Measurements from ENCODE around the gene TMEM30B. TPM values are rescaled to one million over a fixed set of nuclear protein-coding genes. Genes with fewer than 3 reads are reported as not detected.

Gene TMEM30B
- total and polyA plus RNA-seq, 2 of the 13 experiments (the other 11 are each of a cell fraction or from before 2014, with no cell fraction given): not detected

DNA sequence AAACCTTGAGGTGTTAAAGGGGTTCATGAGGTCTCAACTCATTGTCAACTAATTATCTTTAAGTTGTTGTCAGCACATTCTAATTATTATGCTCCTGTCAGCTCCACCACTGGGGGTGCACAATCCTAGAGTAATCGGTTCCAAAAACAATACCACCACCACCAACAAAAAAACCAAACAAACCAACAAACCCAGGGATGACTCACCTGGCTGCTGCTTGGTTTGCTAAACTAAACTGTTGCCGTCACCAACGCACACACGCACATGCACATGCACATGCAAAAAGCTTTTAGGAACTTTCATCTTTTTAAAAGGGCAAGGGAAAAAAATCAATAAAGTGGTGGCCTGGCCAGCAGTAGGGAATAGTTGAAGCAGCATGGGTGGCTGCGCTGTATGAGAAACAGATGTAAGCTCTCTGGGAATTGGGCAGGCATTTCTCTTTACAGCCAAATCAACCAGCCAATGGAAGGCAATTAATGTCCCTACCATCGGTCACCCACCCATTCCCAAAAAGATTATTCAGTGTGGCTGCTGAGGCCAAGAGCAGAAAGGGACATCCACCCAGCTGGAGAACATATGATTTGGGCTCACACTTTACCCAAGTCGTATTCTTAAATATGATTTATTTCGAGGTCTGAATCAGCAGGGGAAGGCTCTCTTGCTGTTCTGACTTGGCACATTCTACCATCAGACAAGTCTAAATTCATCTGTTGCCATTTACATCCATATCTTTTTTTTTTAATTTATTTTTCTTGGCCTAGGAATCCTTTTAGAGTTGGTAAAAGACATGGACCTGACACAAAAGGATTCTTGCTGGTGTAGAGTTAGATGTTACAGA, 20.0 kb downstream of the TMEM30B start (continued):
- no peak for TF ChIP-seq SMYD3 (CRISPR knock-in tag; IDR thresholded peaks at IDR 0.05)
- TF ChIP-seq GTF2F1 (IDR thresholded peaks at IDR 0.05; ENCODE audit: low read length): no peak

GRCh38 chr14:61258985-61259384, 22.2 kb downstream of the TMEM30B start:
- FAIRE-seq (no peak), ATAC-seq (no peak), DNase-seq (ENCODE audit: low spot score) (no peak)
- H3K79me2 ChIP-seq (ENCODE audit: insufficient read depth, low read length): no peaks in the 10 kb centered on the region
- no peak overlapping the region for H3K4me2 ChIP-seq (ENCODE audit: low read depth, low read length)
- intact Hi-C loops (cut with micrococcal nuclease; ENCODE audit: unreplicated experiment): no loop called here
- H3K9ac ChIP-seq (ENCODE audit: insufficient read depth, low read depth, low read length): no peak overlapping the region
- no peaks in the 10 kb centered on the region for H4K20me1 ChIP-seq (ENCODE audit: insufficient read depth, low read length)
- no peak overlapping the region for H3K27ac ChIP-seq (ENCODE audit: extremely low read length, insufficient read depth, low read length)
- BruUV-seq (replicated peaks): no TSS peak
- H3K36me3 ChIP-seq (replicated peaks in 1 of 2; ENCODE audit: control insufficient read depth in 1 of 2, insufficient read depth in 2 of 2, low read length in 2 of 2): no peaks in the 10 kb centered on the region
- WGBS (ENCODE audit: low lambda C conversion rate): 18% methylated on average over 4 of the region's 4 CpGs
- peak overlapping the region; percentile 19 for H2AFZ ChIP-seq (ENCODE audit: low read length)
- no peaks in the 10 kb centered on the region; a peak in 1 of 5 replicates for H3K27me3 ChIP-seq (ENCODE audit: control insufficient read depth in 1 of 2, insufficient read depth in 2 of 2, low read length in 2 of 2)
- peaks cover 24% of the 10 kb centered on the region for H3K4me1 ChIP-seq (ENCODE audit: insufficient read depth, low read length)
- ChIA-PET CTCF (ENCODE audit: low intra/inter-chr PET ratio, low total read pairs) (no interaction called here), POLR2A (no interaction called here)
- no peaks in the 10 kb centered on the region for H3K9me3 ChIP-seq (ENCODE audit: low read length)
- in situ Hi-C loops (cut with HindIII; ENCODE audit: extremely low pct_ligation_motif_present, low pct_unique_long_range_greater_than_20kb): loop anchor here (10.0 kb wide), 2 partner anchors 634 to 914 kb away; no protein-coding TSS in a partner anchor
- H3K4me3 ChIP-seq (replicated peaks in 1 of 3; ENCODE audit: insufficient read depth in 1 of 3, low read depth in 2 of 3, low read length in 3 of 3): no peak overlapping the region
- no peak for TF ChIP-seq ZNF674 (CRISPR knock-in tag; IDR thresholded peaks at IDR 0.05; ENCODE audit: low read depth)

DNA sequence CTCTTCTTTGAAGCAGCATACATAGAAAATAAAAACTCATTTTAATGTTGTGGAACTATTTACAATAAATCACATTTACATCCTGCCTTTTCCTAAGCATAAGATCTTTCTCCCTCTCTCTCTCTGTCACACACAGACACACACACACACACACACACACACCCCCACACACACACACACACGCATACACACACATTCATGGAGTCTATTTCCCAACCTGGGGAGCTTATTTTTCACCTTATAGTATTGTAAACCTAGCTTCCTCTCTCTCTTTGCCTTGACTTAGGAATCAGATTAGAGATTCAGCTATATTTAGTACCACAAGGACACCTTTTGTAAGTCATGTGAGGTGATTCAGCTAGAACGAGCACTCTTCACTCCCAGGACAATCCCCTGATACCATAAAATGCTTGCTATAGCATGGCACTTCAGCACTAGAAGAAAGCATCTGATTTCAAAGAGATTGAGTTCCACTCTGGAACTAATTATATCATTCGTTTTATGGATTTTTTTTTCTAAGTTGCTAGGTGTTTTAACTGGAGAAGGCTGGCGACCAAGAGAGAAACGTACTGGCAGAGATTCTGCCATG, 23.6 kb downstream of the TMEM30B start:
- in situ Hi-C loops (cut with HindIII; ENCODE audit: extremely low pct_ligation_motif_present, low pct_unique_long_range_greater_than_20kb) (loop anchor here (10.0 kb wide), 2 partner anchors 633 to 913 kb away; no protein-coding TSS in a partner anchor), intact Hi-C loops (cut with micrococcal nuclease; ENCODE audit: unreplicated experiment) (no loop called here)
- FAIRE-seq: no peak
- POLR2A ChIA-PET: no interaction called here
- WGBS (ENCODE audit: low lambda C conversion rate): 45% methylated on average over 5 of the region's 5 CpGs
- Histone ChIP-seq H3K27ac (ENCODE audit: extremely low read length, insufficient read depth, low read length) (no peak overlapping the region), H3K79me2 (ENCODE audit: insufficient read depth, low read length) (no peaks in the 10 kb centered on the region), H3K36me3 (replicated peaks in 1 of 2; ENCODE audit: control insufficient read depth in 1 of 2, insufficient read depth in 2 of 2, low read length in 2 of 2) (no peaks in the 10 kb centered on the region), H3K9me3 (ENCODE audit: low read length) (no peaks in the 10 kb centered on the region), H3K4me2 (ENCODE audit: low read depth, low read length) (peak overlapping the region; percentile 39), H2AFZ (ENCODE audit: low read length) (no peak overlapping the region), H3K27me3 (ENCODE audit: control insufficient read depth in 1 of 2, insufficient read depth in 2 of 2, low read length in 2 of 2) (no peaks in the 10 kb centered on the region; a peak in 2 of 5 replicates), H3K4me3 (replicated peaks in 1 of 3; ENCODE audit: insufficient read depth in 1 of 3, low read depth in 2 of 3, low read length in 3 of 3) (peak overlapping the region in 1 of 3 experiments; percentile 2; a peak in 1 of 6 replicates), H4K20me1 (ENCODE audit: insufficient read depth, low read length) (no peaks in the 10 kb centered on the region), H3K4me1 (ENCODE audit: insufficient read depth, low read length) (peaks cover 24% of the 10 kb centered on the region), H3K9ac (ENCODE audit: insufficient read depth, low read depth, low read length) (no peak overlapping the region)
- CTCF ChIA-PET (ENCODE audit: low intra/inter-chr PET ratio, low total read pairs): no interaction called here
- DNase-seq (ENCODE audit: low spot score): no peak
- ATAC-seq: no peak
- no TSS peak for BruUV-seq (replicated peaks)
- TF ChIP-seq DDIT3 (CRISPR knock-in tag; IDR thresholded peaks at IDR 0.05) (no peak), ZNF704 (CRISPR knock-in tag; IDR thresholded peaks at IDR 0.05; ENCODE audit: borderline replicate concordance) (no peak), ZFY (CRISPR knock-in tag; IDR thresholded peaks at IDR 0.05) (no peak), ZMYM3 (CRISPR knock-in tag; IDR thresholded peaks at IDR 0.05) (no peak), CBX5 (CRISPR knock-in tag; IDR thresholded peaks at IDR 0.05; ENCODE audit: borderline replicate concordance) (no peak), ZNF430 (CRISPR knock-in tag; IDR thresholded peaks at IDR 0.05) (no peak)
- TF ChIP-seq, protein P1, sequence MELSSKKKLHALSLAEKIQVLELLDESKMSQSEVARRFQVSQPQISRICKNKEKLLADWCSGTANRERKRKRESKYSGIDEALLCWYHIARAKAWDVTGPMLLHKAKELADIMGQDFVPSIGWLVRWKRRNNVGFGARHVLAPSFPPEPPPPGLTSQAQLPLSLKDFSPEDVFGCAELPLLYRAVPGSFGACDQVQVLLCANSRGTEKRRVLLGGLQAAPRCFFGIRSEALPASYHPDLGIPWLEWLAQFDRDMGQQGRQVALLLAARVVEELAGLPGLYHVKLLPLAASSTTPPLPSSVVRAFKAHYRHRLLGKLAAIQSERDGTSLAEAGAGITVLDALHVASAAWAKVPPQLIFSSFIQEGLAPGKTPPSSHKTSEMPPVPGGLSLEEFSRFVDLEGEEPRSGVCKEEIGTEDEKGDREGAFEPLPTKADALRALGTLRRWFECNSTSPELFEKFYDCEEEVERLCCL (CRISPR knock-in tag; IDR thresholded peaks at IDR 0.05; ENCODE audit: borderline replicate concordance): no peak
- TF ChIP-seq, protein P2, sequence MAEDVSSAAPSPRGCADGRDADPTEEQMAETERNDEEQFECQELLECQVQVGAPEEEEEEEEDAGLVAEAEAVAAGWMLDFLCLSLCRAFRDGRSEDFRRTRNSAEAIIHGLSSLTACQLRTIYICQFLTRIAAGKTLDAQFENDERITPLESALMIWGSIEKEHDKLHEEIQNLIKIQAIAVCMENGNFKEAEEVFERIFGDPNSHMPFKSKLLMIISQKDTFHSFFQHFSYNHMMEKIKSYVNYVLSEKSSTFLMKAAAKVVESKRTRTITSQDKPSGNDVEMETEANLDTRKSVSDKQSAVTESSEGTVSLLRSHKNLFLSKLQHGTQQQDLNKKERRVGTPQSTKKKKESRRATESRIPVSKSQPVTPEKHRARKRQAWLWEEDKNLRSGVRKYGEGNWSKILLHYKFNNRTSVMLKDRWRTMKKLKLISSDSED (CRISPR knock-in tag; IDR thresholded peaks at IDR 0.05): no peak

All from HepG2 (cell line).